A673 (cell line): ENCODE data around the gene KREMEN1.

Experiments
- EZH2 ChIP-seq: fragments of 200-600 bp; sonication (generic); IDR thresholded peaks from 2 replicates; pipeline ENCODE4 v1.6.1; 2017; ENCODE audit warnings: borderline replicate concordance, low read depth, mild to moderate bottlenecking, mixed read lengths, antibody characterized with exemption, low read length; ENCODE audit not compliant: poor library complexity, severe bottlenecking
- TF ChIP-seq, protein P1 (sequence below): fragments of 300-800, 200-600 bp; sonication (generic); conservative IDR thresholded peaks from 2 replicates; pipeline ENCODE4 v1.5.1; 2017; ENCODE audit warnings: low read depth, mild to moderate bottlenecking, antibody characterized with exemption, low read length, moderate library complexity, mixed read lengths

DNA sequence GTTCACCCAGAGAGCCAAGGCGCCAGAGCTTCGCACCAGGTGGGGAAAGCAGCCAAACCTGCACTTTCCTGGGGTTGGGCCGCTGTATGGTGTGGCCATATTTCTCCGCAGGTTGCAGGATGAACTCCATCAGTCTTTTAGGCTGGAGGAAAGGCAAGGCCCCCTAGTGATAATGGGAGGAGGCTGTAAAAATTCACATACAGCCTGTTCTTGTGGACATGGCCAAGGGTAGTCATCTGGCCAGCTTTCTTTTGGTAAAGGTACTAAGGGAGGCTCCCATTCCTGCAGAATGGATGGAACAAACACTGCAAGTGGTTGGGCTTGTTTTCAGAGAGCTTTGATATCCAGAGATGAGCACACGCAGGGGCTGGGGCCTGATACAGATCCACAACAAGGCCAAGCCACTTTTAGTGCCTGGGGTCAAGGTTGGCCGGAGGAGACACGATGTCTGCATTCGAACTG is 40.8 kb upstream of the KREMEN1 start:
- TF ChIP-seq, protein P1, sequence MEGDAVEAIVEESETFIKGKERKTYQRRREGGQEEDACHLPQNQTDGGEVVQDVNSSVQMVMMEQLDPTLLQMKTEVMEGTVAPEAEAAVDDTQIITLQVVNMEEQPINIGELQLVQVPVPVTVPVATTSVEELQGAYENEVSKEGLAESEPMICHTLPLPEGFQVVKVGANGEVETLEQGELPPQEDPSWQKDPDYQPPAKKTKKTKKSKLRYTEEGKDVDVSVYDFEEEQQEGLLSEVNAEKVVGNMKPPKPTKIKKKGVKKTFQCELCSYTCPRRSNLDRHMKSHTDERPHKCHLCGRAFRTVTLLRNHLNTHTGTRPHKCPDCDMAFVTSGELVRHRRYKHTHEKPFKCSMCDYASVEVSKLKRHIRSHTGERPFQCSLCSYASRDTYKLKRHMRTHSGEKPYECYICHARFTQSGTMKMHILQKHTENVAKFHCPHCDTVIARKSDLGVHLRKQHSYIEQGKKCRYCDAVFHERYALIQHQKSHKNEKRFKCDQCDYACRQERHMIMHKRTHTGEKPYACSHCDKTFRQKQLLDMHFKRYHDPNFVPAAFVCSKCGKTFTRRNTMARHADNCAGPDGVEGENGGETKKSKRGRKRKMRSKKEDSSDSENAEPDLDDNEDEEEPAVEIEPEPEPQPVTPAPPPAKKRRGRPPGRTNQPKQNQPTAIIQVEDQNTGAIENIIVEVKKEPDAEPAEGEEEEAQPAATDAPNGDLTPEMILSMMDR: no peak
- TF ChIP-seq EZH2: no peak
